AG09319 (cell line): ENCODE measurements around the gene RPAIN.
"Not testable (repeated sequence)": the region's sequence is repeated elsewhere in the genome, so short reads cannot be mapped to it uniquely, and the experiment has no call there.

Source experiments
- DNase-seq: peaks from one replicate; pipeline ENCODE4 v3.0.0-alpha.2; 2010; ENCODE audit warnings: low read depth; ENCODE audit errors: extremely low read depth
- CTCF ChIP-seq: IDR thresholded peaks from 2 replicates; pipeline ENCODE4 v1.5.1; 2011; ENCODE audit warnings: low read depth, mild to moderate bottlenecking, inconsistent platforms, low read length, moderate library complexity

Gene RPAIN

GRCh38 chr17:5429191-5429887, 9.4 kb downstream of the RPAIN start:
- no peak for TF ChIP-seq CTCF
- DNase-seq: peak; percentile 30

- TF ChIP-seq CTCF: no peak
- DNase-seq: no peak
Observed at GRCh38 chr17:5430413-5430999, 10.5 kb downstream of the RPAIN start.

GRCh38 chr17:5431234-5431633, 11.3 kb downstream of the RPAIN start:
- not testable (repeated sequence) for DNase-seq

GRCh38 chr17:5431949-5432556, 12.1 kb downstream of the RPAIN start:
- DNase-seq: no peak
- TF ChIP-seq CTCF: no peak

DNA sequence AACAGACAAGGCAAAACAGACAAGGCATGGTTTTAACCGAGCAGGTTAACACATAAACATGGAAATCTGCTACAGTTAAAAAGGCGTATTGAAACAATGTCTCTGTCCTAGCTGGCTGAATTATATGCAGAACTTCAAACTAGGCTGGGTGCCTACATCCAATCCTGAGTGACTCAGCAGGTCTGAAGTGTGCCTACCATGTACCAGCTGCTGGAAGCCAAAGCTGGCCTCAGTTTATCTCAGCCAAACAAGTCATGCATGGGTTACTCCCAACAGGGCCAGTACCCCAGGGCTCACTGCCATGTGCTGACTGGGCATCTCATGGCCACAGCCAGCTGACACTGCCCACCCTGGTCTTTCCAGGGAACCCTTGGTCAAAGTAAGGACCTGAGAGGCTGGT, 15.0 kb downstream of the RPAIN start:
- no peak for DNase-seq
- no peak for TF ChIP-seq CTCF

DNA sequence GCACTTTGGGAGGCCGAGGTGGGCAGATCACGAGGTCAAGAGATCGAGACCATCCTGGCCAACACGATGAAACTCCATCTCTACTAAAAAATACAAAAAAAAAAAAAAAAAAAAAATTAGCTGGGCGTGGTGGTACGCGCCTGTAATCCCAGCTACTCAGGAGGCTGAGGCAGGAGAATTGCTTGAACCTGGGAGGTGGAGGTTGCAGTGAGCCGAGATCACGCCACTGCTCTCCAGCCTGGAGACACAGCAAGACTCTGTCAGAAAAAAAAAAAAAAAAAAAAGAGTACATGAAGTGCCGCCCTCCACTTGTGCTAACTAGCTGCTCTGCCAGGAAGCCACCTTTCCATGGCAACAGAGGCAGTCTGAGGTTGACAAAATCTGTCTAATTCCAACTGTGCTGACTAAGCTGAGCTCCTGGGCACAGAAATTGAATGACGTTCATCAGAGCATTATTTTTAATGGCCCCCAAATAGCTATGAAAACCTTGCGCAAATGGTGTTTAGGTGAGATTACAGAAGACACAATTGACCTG, 15.9 kb downstream of the RPAIN start:
- not testable (repeated sequence) for DNase-seq

DNA sequence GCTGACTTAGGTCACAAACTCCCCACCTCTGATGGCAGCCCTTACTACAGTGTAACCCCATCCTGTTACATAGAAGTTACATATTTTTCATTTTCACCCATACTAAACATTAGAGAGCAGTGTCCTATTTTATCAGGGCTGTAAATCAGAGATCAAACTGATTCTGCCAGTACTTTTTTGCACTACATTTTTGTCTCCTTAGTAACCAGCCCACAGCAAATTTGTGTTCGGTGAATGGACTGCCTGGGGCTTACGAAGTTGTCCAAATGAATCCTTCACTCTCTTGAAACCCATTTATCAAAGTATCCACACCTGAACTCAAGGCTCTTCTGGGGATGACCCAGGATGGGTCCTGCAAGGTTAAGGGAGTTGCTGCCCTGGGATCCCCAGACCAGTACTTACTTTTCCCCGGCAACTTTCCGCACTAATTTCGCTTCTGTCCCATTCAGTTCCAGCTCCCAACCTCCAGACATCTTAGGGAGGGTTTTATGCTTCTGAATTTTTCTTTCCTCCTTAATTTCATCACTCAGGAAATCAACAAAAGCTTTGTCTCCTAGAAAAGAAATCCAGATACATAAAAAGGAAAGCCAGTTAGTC, 17.8 kb downstream of the RPAIN start:
- TF ChIP-seq CTCF: no peak
- DNase-seq: no peak

DNA sequence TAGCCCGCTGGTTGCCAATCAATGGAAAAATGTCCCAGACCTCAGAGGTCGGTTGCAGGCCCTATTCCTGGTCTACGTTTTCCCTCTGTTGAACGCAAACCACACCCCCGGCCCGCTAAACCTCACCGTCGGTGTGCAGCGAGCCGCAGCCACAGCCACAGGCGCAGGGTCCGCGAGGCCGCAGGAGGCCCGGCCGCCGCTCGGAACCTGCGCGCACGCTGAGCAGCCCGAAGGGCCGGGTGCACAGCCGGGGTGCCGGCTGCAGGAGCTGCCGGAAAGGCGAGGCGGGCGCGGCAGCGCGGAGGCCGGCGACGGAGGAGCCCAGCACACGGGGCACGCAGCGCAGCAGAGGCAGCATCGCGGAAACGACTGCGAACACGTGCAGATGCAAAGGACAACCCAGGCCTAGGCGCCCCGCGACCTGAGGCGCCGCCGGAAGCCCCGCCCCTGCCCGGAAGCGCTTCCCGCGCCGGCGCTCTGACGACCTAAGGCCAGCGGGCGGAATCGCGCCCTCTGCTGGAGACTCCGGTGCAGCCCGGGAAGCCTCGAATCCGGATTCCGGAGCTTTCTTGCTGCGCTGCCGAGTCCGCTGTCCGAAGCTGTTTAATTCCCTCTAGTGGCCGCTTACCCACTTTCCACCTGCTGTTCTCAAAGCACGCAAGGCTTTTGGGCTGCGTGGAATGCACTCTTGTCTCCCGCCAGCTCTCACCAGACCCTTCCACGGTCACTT, 18.9 kb downstream of the RPAIN start, which contains the start of gene C1QBP:
Gene C1QBP (minus strand): TSS at position 440 of the 730 bp plus-strand sequence. CDS start 82 bp downstream, at position 358.
- peak; percentile 89 for TF ChIP-seq CTCF
- DNase-seq: peak; percentile 81
